GM06990 (cell line): ENCODE data around the gene ME2.
"Not testable (repeated sequence)": the region's sequence is repeated elsewhere in the genome, so short reads cannot be mapped to it uniquely, and the experiment has no call there.

Experiments
- DNase-seq: peaks from one replicate; pipeline ENCODE4 v3.0.0-alpha.2; 2011; ENCODE audit not compliant: insufficient read length; ENCODE audit errors: extremely low read depth
- H3K27me3 ChIP-seq: replicated peaks from 2 replicates; pipeline ENCODE4 v1.6.0; 2011; ENCODE audit warnings: low read length; ENCODE audit not compliant: control insufficient read depth, insufficient read depth
- H3K36me3 ChIP-seq: 2 replicates; pipeline ENCODE4 v1.5.1; 2011; ENCODE audit warnings: low read length; ENCODE audit not compliant: control insufficient read depth, insufficient read depth
- H3K4me3 ChIP-seq: replicated peaks from 2 replicates; pipeline ENCODE4 v1.5.1; 2011; ENCODE audit warnings: low read depth, mild to moderate bottlenecking, control low read depth, low read length
- TF ChIP-seq, protein P1 (sequence below): IDR thresholded peaks from 2 replicates; pipeline ENCODE4 v1.5.1; 2011; ENCODE audit warnings: low read length, control low read depth, mild to moderate bottlenecking, inconsistent platforms; ENCODE audit not compliant: insufficient read depth, poor library complexity, severe bottlenecking

ME2 gene

DNA sequence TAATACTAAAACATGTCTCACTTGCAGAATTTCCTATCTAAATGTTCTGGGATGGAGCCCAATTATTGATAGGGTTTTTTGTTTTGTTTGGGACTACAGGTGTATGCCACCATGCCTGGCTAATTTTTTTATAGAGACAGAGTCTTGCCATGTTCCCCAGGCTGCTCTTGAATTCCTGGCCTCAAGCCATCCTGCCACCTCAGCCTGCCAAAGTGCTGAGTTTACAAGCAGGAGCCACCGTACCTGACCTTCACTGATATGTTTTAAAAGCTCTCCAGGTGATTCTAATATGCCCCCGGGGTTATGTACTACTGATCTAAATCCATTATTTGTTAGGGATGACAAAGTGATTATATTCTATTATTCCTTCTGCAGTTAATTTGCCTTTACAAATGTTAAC is 91.1 kb downstream of the ME2 start:
- DNase-seq = no peak
- Histone ChIP-seq H3K27me3 (no peaks in the 10 kb centered on the region), H3K4me3 (no peak overlapping the region)

DNA sequence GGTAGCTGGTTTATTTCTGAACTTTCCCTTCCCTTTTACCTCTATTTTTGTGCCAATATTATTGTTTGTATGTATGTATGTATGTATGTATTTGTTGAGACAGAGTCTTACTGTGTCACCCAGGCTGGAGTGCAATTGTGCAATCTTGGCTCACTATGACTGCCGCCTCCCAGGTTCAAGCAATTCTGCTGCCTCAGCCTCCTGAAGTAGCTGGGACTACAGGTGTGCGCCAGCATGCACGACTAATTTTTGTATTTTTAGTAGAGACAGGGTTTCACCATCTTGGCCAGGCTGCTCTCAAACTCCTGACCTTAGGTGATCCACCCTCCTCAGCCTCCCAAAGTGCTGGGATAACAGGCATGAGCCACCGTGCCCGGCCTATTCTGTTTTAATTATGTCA is 93.5 kb downstream of the ME2 start:
- H3K27me3 ChIP-seq, DNase-seq, H3K4me3 ChIP-seq: not testable (repeated sequence)
- peaks cover 14% of the 10 kb centered on the region for H3K36me3 ChIP-seq

More for the DNA sequence above, 91.1 kb downstream of the ME2 start:
- TF ChIP-seq, protein P1, sequence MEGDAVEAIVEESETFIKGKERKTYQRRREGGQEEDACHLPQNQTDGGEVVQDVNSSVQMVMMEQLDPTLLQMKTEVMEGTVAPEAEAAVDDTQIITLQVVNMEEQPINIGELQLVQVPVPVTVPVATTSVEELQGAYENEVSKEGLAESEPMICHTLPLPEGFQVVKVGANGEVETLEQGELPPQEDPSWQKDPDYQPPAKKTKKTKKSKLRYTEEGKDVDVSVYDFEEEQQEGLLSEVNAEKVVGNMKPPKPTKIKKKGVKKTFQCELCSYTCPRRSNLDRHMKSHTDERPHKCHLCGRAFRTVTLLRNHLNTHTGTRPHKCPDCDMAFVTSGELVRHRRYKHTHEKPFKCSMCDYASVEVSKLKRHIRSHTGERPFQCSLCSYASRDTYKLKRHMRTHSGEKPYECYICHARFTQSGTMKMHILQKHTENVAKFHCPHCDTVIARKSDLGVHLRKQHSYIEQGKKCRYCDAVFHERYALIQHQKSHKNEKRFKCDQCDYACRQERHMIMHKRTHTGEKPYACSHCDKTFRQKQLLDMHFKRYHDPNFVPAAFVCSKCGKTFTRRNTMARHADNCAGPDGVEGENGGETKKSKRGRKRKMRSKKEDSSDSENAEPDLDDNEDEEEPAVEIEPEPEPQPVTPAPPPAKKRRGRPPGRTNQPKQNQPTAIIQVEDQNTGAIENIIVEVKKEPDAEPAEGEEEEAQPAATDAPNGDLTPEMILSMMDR = no peak
- H3K36me3 ChIP-seq = peaks cover 4% of the 10 kb centered on the region

DNA sequence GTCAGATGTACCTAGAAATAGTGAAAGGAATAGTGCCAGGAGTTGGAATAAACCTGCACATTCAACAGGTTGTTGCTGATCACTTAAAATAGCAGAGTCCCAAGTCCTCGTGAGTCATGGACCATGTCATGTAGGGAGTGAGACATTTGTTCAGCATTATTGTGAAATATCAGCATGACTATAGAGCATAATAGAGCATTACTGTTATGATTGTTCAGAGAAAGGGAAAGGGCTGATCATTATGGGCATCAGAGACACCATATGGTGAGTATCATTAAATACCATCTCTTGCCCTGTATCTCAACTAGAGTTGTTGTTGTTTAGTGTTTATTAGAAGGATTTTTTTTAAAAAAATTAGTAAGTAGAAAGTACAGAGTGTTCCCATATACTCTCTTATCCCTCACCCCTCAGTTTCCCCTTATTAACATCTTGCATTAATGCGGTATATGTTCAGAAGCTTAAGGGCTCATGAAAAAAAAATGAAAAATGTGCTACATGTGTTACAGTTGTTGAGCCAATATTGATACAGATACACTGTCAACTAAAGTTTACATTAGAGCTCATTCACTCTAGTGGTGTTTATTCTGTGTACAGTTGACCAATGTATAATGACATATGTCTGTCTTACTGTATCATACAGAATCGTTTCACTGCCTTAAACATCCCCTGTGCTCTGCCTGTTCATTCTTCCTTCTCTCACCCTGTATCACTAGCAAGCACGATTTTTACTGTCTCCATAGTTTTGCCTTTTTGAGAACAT is 94.6 kb downstream of the ME2 start:
- Histone ChIP-seq H3K36me3 (peaks cover 14% of the 10 kb centered on the region), H3K4me3 (no peak overlapping the region), H3K27me3 (no peaks in the 10 kb centered on the region)
- no peak for DNase-seq
- TF ChIP-seq, protein P1 = no peak

DNA sequence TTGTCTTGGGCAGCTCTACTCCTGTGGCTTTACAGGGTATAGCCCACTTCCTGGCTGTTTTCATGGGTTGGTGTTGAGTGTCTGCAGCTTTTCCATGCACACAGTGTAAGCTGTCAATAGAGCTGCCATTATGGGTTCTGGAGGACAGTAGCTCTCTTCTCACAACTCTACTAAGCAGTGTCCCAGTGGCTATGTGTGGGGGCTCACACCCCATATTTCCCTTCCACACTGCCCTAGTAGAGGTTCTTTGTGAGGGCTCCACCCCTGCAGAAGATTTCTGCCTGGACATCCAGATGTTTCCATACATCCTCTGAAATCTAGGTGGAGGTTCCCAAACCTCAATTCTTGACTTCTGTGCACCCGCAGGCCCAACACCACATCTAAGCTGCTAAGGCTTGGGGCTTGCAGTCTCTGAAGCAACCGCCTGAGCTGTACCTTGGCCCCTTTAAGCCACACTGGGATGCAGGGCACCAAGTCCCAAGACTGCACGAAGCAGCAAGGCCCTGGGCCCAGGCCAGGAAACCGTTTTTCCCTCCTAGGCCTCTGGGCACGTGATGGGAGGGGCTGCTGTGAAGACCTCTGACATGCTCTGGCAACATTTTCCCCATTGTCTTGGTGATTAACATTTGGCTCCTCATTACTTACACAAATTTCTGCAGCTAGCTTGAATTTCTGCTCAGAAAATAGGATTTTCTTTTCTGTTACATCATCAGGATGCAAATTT is 98.3 kb downstream of the ME2 start:
- TF ChIP-seq, protein P1 = no peak
- DNase-seq = no peak
- Histone ChIP-seq H3K4me3 (no peak overlapping the region), H3K36me3 (peaks cover 14% of the 10 kb centered on the region), H3K27me3 (no peaks in the 10 kb centered on the region)

DNA sequence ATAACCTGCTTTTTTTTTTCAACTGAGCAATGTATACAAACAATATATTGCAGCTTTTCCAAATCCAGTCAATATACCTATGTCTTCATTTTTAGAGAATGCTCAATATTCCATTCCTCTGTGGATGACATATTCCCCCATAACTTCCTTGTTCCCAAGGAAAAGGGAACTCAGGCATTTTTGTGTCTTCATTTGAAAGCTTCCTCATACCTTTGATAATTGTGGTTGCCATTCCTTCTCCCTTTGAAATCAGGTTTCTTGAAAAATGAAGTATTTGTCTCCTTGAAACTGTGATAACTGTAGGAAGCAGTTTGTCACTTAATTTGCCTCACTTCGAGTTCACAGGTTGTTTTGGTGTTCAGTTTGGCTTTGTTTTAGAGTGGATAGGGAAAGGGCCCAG is 102.5 kb downstream of the ME2 start:
- Histone ChIP-seq H3K36me3 (peaks cover 4% of the 10 kb centered on the region), H3K27me3 (no peaks in the 10 kb centered on the region), H3K4me3 (no peak overlapping the region)
- TF ChIP-seq, protein P1 = no peak
- no peak for DNase-seq

DNA sequence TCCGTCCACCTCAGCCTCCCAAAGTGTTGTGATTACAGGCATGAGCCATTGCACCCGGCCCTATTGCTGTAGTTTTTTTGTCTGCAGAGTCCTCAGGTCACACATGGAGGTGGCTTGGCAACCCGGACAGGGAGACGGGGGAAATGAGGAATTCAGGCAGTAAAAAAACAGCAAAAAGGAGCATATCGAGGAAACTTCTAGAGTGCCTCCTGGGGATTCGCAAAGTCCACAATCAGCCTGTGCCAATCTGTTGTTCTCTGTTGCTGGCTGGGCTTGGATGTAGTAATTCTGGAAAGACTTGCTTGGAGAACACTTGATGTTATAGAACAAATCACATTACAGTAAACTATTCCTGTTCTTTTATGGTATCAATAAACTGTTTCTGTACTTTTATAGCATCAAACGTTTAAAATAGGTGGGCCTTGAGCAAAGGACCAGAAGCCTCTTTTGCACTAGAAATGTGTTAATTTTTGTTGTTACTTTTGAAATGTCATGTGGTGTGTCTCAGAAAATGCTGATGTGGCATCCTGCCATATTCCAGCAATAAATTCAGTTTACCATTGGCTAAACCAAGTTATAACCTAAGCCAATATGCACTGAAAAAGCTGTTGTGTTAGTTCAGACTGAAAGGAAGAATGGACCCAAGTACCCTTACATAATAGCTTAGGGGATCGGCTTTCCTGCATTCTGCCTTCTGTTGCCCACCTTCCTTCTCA is 103.3 kb downstream of the ME2 start:
- DNase-seq = no peak
- no peaks in the 10 kb centered on the region for H3K27me3 ChIP-seq
- H3K36me3 ChIP-seq = peaks cover 4% of the 10 kb centered on the region
- TF ChIP-seq, protein P1 = no peak
- H3K4me3 ChIP-seq = no peak overlapping the region
